ENCODE results near the gene NPR2.

The NPR2 gene

GRCh38 chr9:35801328-35802128 is 10.1 kb downstream of the NPR2 start:
- DNase-seq = no peak

DNA sequence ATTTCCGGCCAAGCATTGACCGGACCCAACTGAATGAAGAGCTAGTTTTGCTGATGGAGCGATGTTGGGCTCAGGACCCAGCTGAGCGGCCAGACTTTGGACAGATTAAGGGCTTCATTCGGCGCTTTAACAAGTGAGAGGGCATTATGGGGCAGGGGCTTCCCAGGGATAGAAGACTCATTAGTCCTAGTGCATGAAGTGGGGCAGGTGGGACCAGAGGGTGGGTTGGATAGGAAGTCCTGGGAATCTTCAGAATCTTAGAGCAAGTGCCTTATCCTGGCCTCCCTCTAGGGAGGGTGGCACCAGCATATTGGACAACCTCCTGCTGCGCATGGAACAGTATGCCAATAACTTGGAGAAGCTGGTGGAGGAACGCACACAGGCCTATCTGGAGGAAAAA is 14.7 kb downstream of the NPR2 start:
- DNase-seq = no peak

- no peak for DNase-seq
These were observed 17.0 kb downstream of the NPR2 start for GRCh38 chr9:35808433-35808832.

- DNase-seq = no peak
These were observed 18.7 kb downstream of the NPR2 start for GRCh38 chr9:35810122-35810521.

DNA sequence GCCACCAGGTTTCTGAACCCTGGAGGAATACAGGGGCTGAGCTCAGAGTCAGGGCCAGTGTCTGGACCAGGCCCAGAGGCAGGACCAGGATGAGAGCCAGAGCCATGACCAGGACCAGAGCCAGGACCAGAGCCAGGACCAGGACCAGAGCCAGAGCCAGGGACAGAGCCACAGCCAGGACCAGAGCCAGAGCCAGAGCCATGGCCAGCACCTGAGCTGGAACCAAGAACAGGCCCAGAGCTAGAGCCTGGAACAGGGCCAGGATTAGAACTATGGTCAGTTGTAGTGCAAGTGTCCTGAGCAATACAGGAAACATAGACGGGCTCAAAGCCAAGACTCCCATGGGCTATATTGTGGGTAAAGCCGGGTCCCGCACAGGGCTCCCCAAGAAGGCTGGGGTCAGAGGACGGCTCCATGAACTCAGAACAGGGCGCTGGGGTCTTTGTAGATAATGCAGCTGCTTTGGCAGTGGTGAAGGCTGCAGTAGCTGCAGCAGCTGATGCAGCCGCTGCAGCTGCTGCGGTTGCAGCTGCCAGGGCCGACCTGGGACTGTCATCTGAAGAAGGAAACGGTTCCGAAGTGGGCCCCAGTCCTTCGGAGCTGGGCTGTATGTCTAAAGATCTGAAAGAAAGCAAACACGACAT is 20.1 kb downstream of the NPR2 start:
- DNase-seq = no peak

- peak; percentile 94 for DNase-seq
These were observed 20.7 kb downstream of the NPR2 start, which contains the start of gene SPAG8 for GRCh38 chr9:35812025-35812602. Gene SPAG8, minus strand, starts transcription at chr9:35812262. Its CDS starts 115 bp downstream, at chr9:35812147.

DNA sequence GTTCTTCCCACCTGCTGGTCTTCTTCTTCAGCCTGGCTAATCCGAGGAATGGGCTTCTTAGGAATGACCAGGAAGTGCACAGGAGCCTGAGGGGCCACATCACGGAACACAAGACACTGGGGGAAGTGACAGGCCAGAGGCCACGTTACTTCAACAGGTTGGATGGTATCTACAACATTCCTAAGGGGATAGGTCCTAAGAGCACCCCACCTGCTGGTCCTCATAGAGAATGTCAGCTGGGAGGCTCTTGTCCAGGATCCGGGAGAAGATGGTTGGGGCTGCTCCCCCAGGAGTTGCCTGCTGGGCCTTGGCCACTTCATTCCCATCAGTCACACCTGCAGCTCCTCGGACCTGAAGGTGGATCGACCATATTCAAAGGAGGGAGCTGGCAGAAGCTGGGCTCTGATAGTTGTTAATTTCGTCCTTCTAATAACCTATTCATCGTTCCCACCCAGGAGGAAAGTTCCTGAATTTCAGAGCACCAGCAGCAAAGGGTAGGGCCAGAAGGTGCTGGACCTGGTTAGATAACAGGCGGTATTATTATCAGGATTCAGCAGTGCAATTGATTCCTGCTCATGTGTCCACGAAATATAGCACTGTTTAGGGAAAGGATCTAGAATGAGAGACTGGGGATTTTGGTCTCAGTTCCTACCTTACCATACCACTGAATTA is 22.2 kb downstream of the NPR2 start:
- no peak for DNase-seq

- peak; percentile 46 to 54 for DNase-seq
These were observed 22.9 kb downstream of the NPR2 start for GRCh38 chr9:35814106-35814840.

DNA sequence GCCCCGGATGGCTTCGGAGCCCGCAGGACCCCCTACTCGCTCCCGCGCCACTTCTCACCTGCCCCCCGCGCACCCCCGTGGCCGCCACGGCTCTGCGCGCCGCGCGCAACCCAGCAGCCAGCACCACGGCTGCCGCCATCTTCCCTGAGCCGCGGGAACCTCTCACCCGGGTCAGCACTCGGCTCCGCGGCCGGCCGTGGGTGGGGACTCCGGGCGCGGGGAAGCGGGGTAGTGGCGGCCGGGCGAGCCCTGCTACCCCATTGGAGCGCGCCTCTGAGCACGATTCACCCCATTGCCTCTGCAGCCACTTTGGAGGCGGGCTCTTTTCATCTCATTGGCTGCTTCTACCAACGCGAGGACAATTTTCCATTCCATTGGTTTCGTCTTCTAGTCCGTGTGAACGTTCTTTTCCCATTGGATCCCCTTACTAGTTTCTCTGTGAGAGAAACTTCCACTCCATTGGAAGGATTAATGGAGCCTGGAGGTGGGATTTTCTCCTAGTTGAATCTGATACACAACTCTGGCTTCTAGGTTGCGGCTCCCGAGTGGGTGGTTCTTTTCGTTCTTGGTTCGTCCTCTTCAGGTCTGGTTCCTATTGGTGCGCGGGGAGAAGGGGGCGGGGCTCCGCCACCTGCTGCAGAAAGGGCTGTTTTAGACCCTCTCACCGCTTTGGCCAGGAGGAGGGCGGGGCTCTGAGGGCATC is 23.6 kb downstream of the NPR2 start, which contains the start of gene HINT2:
HINT2 (minus strand) TSS at position 202 of the 703 bp plus-strand sequence; CDS start at position 139, 63 bp downstream.
- peak; percentile 99 for DNase-seq

DNA sequence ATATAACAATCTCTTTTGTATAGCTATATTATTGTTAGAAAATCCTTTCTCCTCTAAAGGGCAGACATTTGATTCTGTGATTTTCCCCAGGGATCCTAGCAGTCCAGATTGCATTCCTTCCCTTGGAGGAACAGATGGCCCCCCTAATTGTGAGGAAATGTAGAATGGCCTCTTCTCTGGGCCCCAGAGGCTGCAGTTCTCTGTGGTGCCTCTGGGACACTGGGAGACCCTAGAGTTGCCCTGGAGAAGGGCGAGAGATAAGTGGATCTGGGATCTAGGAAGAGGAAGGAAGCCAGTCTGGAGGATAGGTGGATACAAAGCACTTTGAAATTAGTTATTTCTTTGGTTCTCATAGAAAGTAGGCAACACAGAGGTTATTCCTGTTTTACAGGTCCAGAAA is 25.3 kb downstream of the NPR2 start:
- DNase-seq = no peak

- DNase-seq = no peak
These were observed 26.9 kb downstream of the NPR2 start for GRCh38 chr9:35818341-35818740.

- no peak for DNase-seq
These were observed 28.7 kb downstream of the NPR2 start for GRCh38 chr9:35820076-35820475.

GRCh38 chr9:35822926-35823325 is 31.5 kb downstream of the NPR2 start:
- DNase-seq = no peak

DNA sequence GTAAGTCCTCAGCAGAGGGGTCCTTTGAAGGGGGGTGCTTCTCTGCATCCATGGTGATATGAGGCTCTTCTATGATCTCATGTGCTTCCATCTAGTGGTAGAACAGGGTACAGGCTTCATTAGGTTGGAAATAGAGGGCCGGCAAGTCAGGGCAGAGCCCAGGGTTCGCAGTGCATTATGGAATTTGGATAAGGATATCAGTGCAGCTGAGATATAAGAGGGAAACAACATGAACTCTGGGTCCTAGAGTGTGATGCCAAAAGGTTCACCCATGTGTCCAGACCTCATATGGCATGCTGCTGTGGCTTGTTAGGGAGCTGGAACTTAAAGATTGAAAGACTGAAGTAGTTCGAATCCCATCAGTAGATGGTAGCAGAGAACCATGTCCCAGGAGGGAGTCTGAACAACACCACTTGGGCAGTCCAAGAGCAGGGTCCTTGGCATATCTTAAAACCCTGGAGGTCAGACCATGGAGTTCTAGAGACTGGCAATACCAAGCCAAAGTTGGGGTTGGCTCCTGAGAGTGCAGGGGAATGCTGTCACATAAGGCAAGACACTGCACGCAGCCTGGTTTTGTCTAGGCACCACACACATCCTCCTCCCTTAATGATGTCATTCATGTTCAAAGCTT is 34.8 kb downstream of the NPR2 start:
- peak in 1 of 2 experiments; percentile 38 for DNase-seq

DNA sequence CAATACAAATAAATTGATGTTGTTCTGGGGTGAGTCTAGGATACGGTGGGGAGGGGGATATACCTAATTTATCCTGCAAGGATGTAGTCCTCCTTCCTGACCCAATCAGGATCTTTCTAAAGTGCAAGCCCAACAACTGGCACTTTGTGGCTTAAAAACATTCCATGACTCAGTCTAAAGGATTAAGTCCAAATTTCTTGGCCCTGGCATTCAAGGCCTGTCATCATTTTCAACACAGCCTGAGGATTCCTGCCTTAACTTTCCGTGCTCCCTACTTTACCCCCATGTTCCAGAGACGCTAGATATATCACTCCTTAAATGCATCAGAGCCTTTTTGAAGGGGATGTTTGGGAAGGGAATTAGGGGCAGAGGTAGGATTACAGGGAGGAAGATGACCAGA is 36.1 kb downstream of the NPR2 start:
- no peak for DNase-seq

- DNase-seq = peak in 1 of 2 experiments; percentile 28
These were observed 37.3 kb downstream of the NPR2 start, which contains the start of gene FAM221B for GRCh38 chr9:35828716-35829083. Gene FAM221B, minus strand, starts transcription at chr9:35828732. Its CDS starts 2,571 bp downstream, at chr9:35826161.

- peak; percentile 97 to 98 for DNase-seq
These were observed 37.8 kb downstream of the NPR2 start, which contains the start of gene TMEM8B for GRCh38 chr9:35829084-35829763. Gene TMEM8B, plus strand, starts transcription at chr9:35829228. Its CDS starts 220 bp downstream, at chr9:35829448.

- DNase-seq = no peak
These were observed 38.3 kb downstream of the NPR2 start for GRCh38 chr9:35829764-35830096.

- no peak for DNase-seq
These were observed 39.6 kb downstream of the NPR2 start for GRCh38 chr9:35831040-35831439.

- no peak for DNase-seq
These were observed 41.4 kb downstream of the NPR2 start for GRCh38 chr9:35832814-35833213.
